GM13976 (cell line): Measurements from ENCODE around the gene ATP11A.

ENCODE experiments used
- DNase-seq: peaks from one replicate; pipeline ENCODE4 v3.0.0; 2012; ENCODE audit warnings: low spot score
- CTCF ChIP-seq: IDR thresholded peaks from 2 replicates; pipeline ENCODE4 v1.5.1; 2012; ENCODE audit warnings: borderline replicate concordance, mild to moderate bottlenecking; ENCODE audit not compliant: insufficient read depth; ENCODE audit errors: extremely low read depth, missing control alignments, control extremely low read depth
- in situ Hi-C: fragments of 300-500 bp; cut with MboI; formaldehyde crosslinking; loops from one replicate; pipeline ENCODE4 v1.12.0; 2022; ENCODE audit warnings: low sequenced_read_pairs, mixed read lengths, inconsistent platforms; ENCODE audit not compliant: unreplicated experiment

The ATP11A gene

GRCh38 chr13:112873851-112874750 is 184.3 kb downstream of the ATP11A start:
- TF ChIP-seq CTCF = peak; percentile 91
- in situ Hi-C loops = loop anchor here (10.0 kb wide), 1 partner anchor 229 kb away; no protein-coding TSS in a partner anchor
- DNase-seq = peak; percentile 92

GRCh38 chr13:112874751-112875300 is 185.0 kb downstream of the ATP11A start:
- no peak for DNase-seq
- no peak for TF ChIP-seq CTCF
- in situ Hi-C loops = loop anchor here (10.0 kb wide), 1 partner anchor 230 kb away; no protein-coding TSS in a partner anchor

- no peak for TF ChIP-seq CTCF
- in situ Hi-C loops = loop anchor here (10.0 kb wide), 1 partner anchor 231 kb away; no protein-coding TSS in a partner anchor
- DNase-seq = no peak
Observed at GRCh38 chr13:112875627-112876026, 185.8 kb downstream of the ATP11A start.

GRCh38 chr13:112876305-112877000 is 186.6 kb downstream of the ATP11A start:
- TF ChIP-seq CTCF = no peak
- DNase-seq = no peak
- in situ Hi-C loops = loop anchor here (10.0 kb wide), 1 partner anchor 232 kb away; no protein-coding TSS in a partner anchor

- in situ Hi-C loops = loop anchor here (10.0 kb wide), 1 partner anchor 232 kb away; no protein-coding TSS in a partner anchor
- no peak for DNase-seq
- TF ChIP-seq CTCF = no peak
Observed at GRCh38 chr13:112877066-112877465, 187.2 kb downstream of the ATP11A start.

GRCh38 chr13:112877539-112877938 is 187.7 kb downstream of the ATP11A start:
- in situ Hi-C loops = loop anchor here (10.0 kb wide), 1 partner anchor 233 kb away; no protein-coding TSS in a partner anchor

More at GRCh38 chr13:112877539-112877938, 187.7 kb downstream of the ATP11A start:
- DNase-seq = no peak
- no peak for TF ChIP-seq CTCF
